PC-3 (cell line): Measurements from ENCODE around the gene TMSB4X. TPM values are rescaled to one million over a fixed set of nuclear protein-coding genes. Genes with fewer than 3 reads are reported as not detected.
"Not testable (repeated sequence)": the region's sequence is repeated elsewhere in the genome, so short reads cannot be mapped to it uniquely, and the experiment has no call there.

Experiments used
- ATAC-seq: fragments of 200-7000 bp; cut with Tn5 transposase; 2 replicates; pipeline ENCODE4 v1.9.1; 2020; ENCODE audit warnings: mild to moderate bottlenecking, moderate library complexity
- BruUV-seq: library from RNA; stranded (reverse); fragments of 400-500 nt; replicated peaks from 2 replicates; lab custom pipeline; 2021; lab: Mats Ljungman, UMichigan
- CTCF ChIA-PET: fragments of 300-600 bp; sonication (Branson Sonifier 250); formaldehyde crosslinking; loops from one replicate; lab custom pipeline; 2022; ENCODE audit warnings: antibody characterized with exemption; lab: Charles Lee
- POLR2A ChIA-PET: fragments of 300-600 bp; sonication (Branson Sonifier 250); formaldehyde crosslinking; loops from one replicate; lab custom pipeline; 2022; ENCODE audit warnings: antibody characterized with exemption; ENCODE audit not compliant: unreplicated experiment; lab: Charles Lee
- DNase-seq: peaks from one replicate; pipeline ENCODE4 v3.0.0-alpha.2; 2015
- H2AFZ ChIP-seq: fragments of 300-600 bp; sonication (generic); 2 replicates; pipeline ENCODE4 v1.6.0; 2016; ENCODE audit warnings: antibody characterized with exemption, low read length
- H3F3A ChIP-seq: fragments of 300-600 bp; sonication (generic); one replicate; pipeline ENCODE4 v1.6.0; 2017; ENCODE audit warnings: antibody characterized with exemption, low read length, control low read depth, mild to moderate bottlenecking; ENCODE audit not compliant: unreplicated experiment
- H3K27ac ChIP-seq: fragments of 300-600 bp; sonication (generic); 2 replicates; pipeline ENCODE4 v1.5.1; 2016; ENCODE audit warnings: mild to moderate bottlenecking, low read length
- H3K27me3 ChIP-seq: fragments of 300-600 bp; sonication (generic); 2 replicates; pipeline ENCODE4 v1.6.1; 2016; ENCODE audit warnings: low read length, mixed read lengths
- H3K36me3 ChIP-seq: fragments of 300-600 bp; sonication (generic); 2 replicates; pipeline ENCODE4 v1.6.1; 2016; ENCODE audit warnings: low read depth, mixed run types, low read length, mixed read lengths
- H3K4me1 ChIP-seq: fragments of 300-600 bp; sonication (generic); 2 replicates; pipeline ENCODE4 v1.5.1; 2016; ENCODE audit warnings: low read length; ENCODE audit not compliant: insufficient read depth
- H3K4me2 ChIP-seq: fragments of 300-600 bp; sonication (generic); 2 replicates; pipeline ENCODE4 v1.6.0; 2016; ENCODE audit warnings: low read length
- H3K4me3 ChIP-seq: fragments of 300-600 bp; sonication (generic); 2 replicates; pipeline ENCODE4 v1.5.1; 2016; ENCODE audit warnings: mild to moderate bottlenecking, low read length, mixed read lengths
- H3K79me2 ChIP-seq: fragments of 300-600 bp; sonication (generic); 2 replicates; pipeline ENCODE4 v1.6.1; 2017; ENCODE audit warnings: low read length, mixed read lengths
- H3K9ac ChIP-seq: fragments of 300-600 bp; sonication (generic); 2 replicates; pipeline ENCODE4 v1.6.0; 2016; ENCODE audit warnings: mild to moderate bottlenecking, low read length
- H3K9me2 ChIP-seq: fragments of 300-600 bp; sonication (generic); replicated peaks from 2 replicates; pipeline ENCODE4 v1.6.1; 2016; ENCODE audit warnings: mixed run types, low read length, mixed read lengths
- H3K9me3 ChIP-seq: fragments of 300-600 bp; sonication (generic); 2 replicates; pipeline ENCODE4 v1.6.1; 2016; ENCODE audit warnings: low read length, mixed read lengths
- H4K20me1 ChIP-seq: fragments of 300-600 bp; sonication (generic); 2 replicates; pipeline ENCODE4 v1.6.1; 2016; ENCODE audit warnings: low read length, mixed read lengths
- CTCF ChIP-seq: fragments of 300-600 bp; sonication (generic); conservative IDR thresholded peaks from 2 replicates; pipeline ENCODE4 v1.5.1; 2017; ENCODE audit warnings: antibody characterized with exemption, low read depth, mild to moderate bottlenecking, low read length
- EZH2 ChIP-seq: fragments of 300-600 bp; sonication (generic); IDR thresholded peaks from one replicate; pipeline ENCODE4 v1.6.1; 2017; ENCODE audit warnings: antibody characterized with exemption, mild to moderate bottlenecking, low read length; ENCODE audit not compliant: unreplicated experiment
- EZH2phosphoT487 ChIP-seq: fragments of 300-600 bp; sonication (generic); IDR thresholded peaks from 2 replicates; pipeline ENCODE4 v1.6.1; 2018; ENCODE audit warnings: mild to moderate bottlenecking, antibody characterized with exemption, low read length, borderline replicate concordance
- intact Hi-C: fragments of 100-400 bp; cut with micrococcal nuclease; formaldehyde crosslinking; loops from 2 replicates; pipeline ENCODE4 v1.9.0; 2023
- total RNA-seq: library from RNA; depleted of rRNA; stranded (reverse); fragments of >200 nt; gene quantifications from 2 replicates; pipeline ENCODE4 v1.2.3, GENCODE V29; 2014

TMSB4X gene
- total RNA-seq, 1 experiment from 2014 or later, result 2,159 TPM

GRCh38 chrX:12979616-12980015 lies 4.7 kb downstream of the TMSB4X start:
- H3K4me3 ChIP-seq, result no peak overlapping the region
- intact Hi-C loops, result loop anchor here (5.0 to 10.0 kb wide), 2 partner anchors 123 to 675 kb away; partner anchors contain the start of gene TCEANC
- peak overlapping the region; percentile 85 for H3K27ac ChIP-seq
- H3F3A ChIP-seq, result peaks cover 10% of the 10 kb centered on the region
- no peak overlapping the region for H3K9ac ChIP-seq
- H3K4me1 ChIP-seq, result peaks cover 23% of the 10 kb centered on the region
- H4K20me1 ChIP-seq, result peaks cover 21% of the 10 kb centered on the region
- no peak overlapping the region for H2AFZ ChIP-seq
- ATAC-seq, result no peak
- peaks cover 16% of the 10 kb centered on the region for H3K36me3 ChIP-seq
- POLR2A ChIA-PET, result interaction anchor here (0.6 kb wide), 3 partner anchors 107 to 140 kb away, joined by 4 to 6 read pairs (median 4); no protein-coding TSS in a partner anchor
- CTCF ChIA-PET, result interaction anchor here (0.6 to 1.3 kb wide), 3 partner anchors 11 to 132 kb away, joined by 4 to 10 read pairs (median 5); no protein-coding TSS in a partner anchor
- no peak for TF ChIP-seq CTCF
- no peak for TF ChIP-seq EZH2phosphoT487
- no peak for TF ChIP-seq EZH2
- DNase-seq, result no peak
- H3K9me3 ChIP-seq, result no peaks in the 10 kb centered on the region
- no peaks in the 10 kb centered on the region for H3K9me2 ChIP-seq
- no peaks in the 10 kb centered on the region for H3K27me3 ChIP-seq
- no TSS peak for BruUV-seq
- no peak overlapping the region for H3K4me2 ChIP-seq
- H3K79me2 ChIP-seq, result peaks cover 31% of the 10 kb centered on the region

- H3K27me3 ChIP-seq, H3K9me3 ChIP-seq, H3K9ac ChIP-seq, CTCF ChIA-PET, intact Hi-C loops, ATAC-seq, H2AFZ ChIP-seq, H3K4me3 ChIP-seq, H3K4me2 ChIP-seq, H3K9me2 ChIP-seq, DNase-seq, BruUV-seq: not testable (repeated sequence)
- peaks cover 16% of the 10 kb centered on the region for H3K36me3 ChIP-seq
- peaks cover 27% of the 10 kb centered on the region for H3K4me1 ChIP-seq
- peaks cover 10% of the 10 kb centered on the region for H3F3A ChIP-seq
- POLR2A ChIA-PET, result interaction anchor here (0.6 kb wide), 2 partner anchors 107 to 139 kb away, joined by 4 to 6 read pairs; no protein-coding TSS in a partner anchor
- H4K20me1 ChIP-seq, result peaks cover 21% of the 10 kb centered on the region
- peak overlapping the region; percentile 85 for H3K27ac ChIP-seq
- peaks cover 27% of the 10 kb centered on the region for H3K79me2 ChIP-seq
Measured at GRCh38 chrX:12980039-12980438, 5.1 kb downstream of the TMSB4X start.

DNA sequence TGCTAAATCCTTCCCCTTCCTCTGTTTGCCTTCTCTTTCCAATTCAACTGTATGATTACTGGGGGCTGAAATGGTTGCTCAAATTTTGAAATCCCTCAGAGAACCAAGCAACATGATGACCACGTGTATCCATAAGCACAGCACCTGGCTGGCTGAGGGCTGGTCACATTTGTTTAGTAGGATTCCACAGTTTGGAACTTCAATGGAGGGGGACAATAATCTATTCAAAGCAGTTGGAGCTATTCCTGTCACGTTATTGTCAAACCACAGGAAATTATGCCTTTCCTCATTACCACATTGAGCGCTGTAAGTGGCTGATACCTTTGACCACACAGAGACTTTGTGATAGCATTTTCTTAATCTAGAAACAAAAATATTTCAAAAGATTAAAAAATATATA lies 7.0 kb downstream of the TMSB4X start:
- Histone ChIP-seq H3K4me1 (peaks cover 40% of the 10 kb centered on the region), H3K4me3 (no peak overlapping the region), H3K9me2 (no peaks in the 10 kb centered on the region), H3K27ac (no peak overlapping the region), H2AFZ (no peak overlapping the region), H3K79me2 (peaks cover 9% of the 10 kb centered on the region), H3K9me3 (no peaks in the 10 kb centered on the region), H4K20me1 (peaks cover 8% of the 10 kb centered on the region), H3K27me3 (no peaks in the 10 kb centered on the region), H3K4me2 (no peak overlapping the region), H3K36me3 (peaks cover 6% of the 10 kb centered on the region), H3F3A (peaks cover 10% of the 10 kb centered on the region), H3K9ac (no peak overlapping the region)
- intact Hi-C loops, result no loop called here
- CTCF ChIA-PET, result no interaction called here
- DNase-seq, result no peak
- no peak for ATAC-seq
- no TSS peak for BruUV-seq
- POLR2A ChIA-PET, result no interaction called here
- TF ChIP-seq EZH2phosphoT487 (no peak), CTCF (no peak), EZH2 (no peak)
